H1 (cell line): ENCODE data around the gene FGL2. TPM values are rescaled to one million over a fixed set of nuclear protein-coding genes. Genes with fewer than 3 reads are reported as not detected.

ENCODE experiments used
- CTCF ChIA-PET: fragments of 300-600 bp; sonication (Branson Sonifier 250); formaldehyde crosslinking; loops from one replicate; lab custom pipeline; 2021; ENCODE audit not compliant: partially characterized antibody; lab: Charles Lee
- POLR2A ChIA-PET: fragments of 300-600 bp; sonication (Branson Sonifier 250); formaldehyde crosslinking; loops from one replicate; lab custom pipeline; 2021; ENCODE audit warnings: inconsistent platforms; ENCODE audit not compliant: partially characterized antibody; lab: Charles Lee
- DNase-seq, 2 experiments: peaks; one replicate each; pipeline versions ENCODE4 v3.0.0 to v3.0.0-alpha.2; 2010 to 2022; ENCODE audit warnings: low spot score in 2 of 2, low read depth in 1 of 2, mixed read lengths in 1 of 2
- FAIRE-seq: peaks from 2 replicates; lab custom pipeline; 2011; peaks lifted over from hg19 to GRCh38; lab: Jason Lieb, UNC
- H2AFZ ChIP-seq: 2 replicates; pipeline ENCODE4 v1.8.1; 2012; ENCODE audit warnings: low read length, inconsistent platforms
- H2AK5ac ChIP-seq: 2 replicates; pipeline ENCODE4 v1.6.1; 2013; ENCODE audit warnings: low read depth, low read length
- H2BK120ac ChIP-seq: replicated peaks from 2 replicates; pipeline ENCODE3; 2013; ENCODE audit warnings: low read depth, low read length, inconsistent platforms
- H2BK12ac ChIP-seq: 2 replicates; pipeline ENCODE4 v1.6.1; 2013; ENCODE audit warnings: low read depth, low read length
- H2BK15ac ChIP-seq: 2 replicates; pipeline ENCODE4 v1.6.1; 2013; ENCODE audit warnings: low read length
- H2BK20ac ChIP-seq: 2 replicates; pipeline ENCODE4 v1.6.1; 2013; ENCODE audit warnings: low read length
- H2BK5ac ChIP-seq: 2 replicates; pipeline ENCODE4 v1.6.1; 2013; ENCODE audit warnings: low read depth, low read length
- H3K14ac ChIP-seq: 2 replicates; pipeline ENCODE4 v1.6.1; 2013; ENCODE audit warnings: inconsistent platforms; ENCODE audit not compliant: insufficient read length
- H3K18ac ChIP-seq: 2 replicates; pipeline ENCODE4 v1.6.1; 2013; ENCODE audit warnings: low read length; ENCODE audit errors: extremely low read depth
- H3K23ac ChIP-seq: 2 replicates; pipeline ENCODE4 v1.6.1; 2013; ENCODE audit warnings: inconsistent platforms; ENCODE audit not compliant: insufficient read length
- H3K23me2 ChIP-seq: 2 replicates; pipeline ENCODE4 v1.6.1; 2013; ENCODE audit warnings: low read depth, low read length
- H3K27ac ChIP-seq: 2 replicates; pipeline ENCODE4 v1.6.1; 2011; ENCODE audit warnings: low read depth, low read length, inconsistent platforms
- H3K27me3 ChIP-seq, 4 experiments: replicated peaks in 1 of 4; 1 replicate in 1 of 4; 2 replicates in 3 of 4; pipeline versions ENCODE4 v1.6.1 to v1.8.1; 2011 to 2013; ENCODE audit warnings: low read length in 3 of 4, mild to moderate bottlenecking in 3 of 4, inconsistent platforms in 2 of 4, mixed read lengths in 2 of 4, moderate library complexity in 1 of 4; ENCODE audit not compliant: control insufficient read depth in 3 of 4, insufficient read depth in 3 of 4; ENCODE audit errors: extremely low read depth in 1 of 4
- H3K36me3 ChIP-seq, 4 experiments: 2 replicates each; pipeline versions ENCODE4 v1.6.1 to v1.8.1; 2011 to 2013; ENCODE audit warnings: mild to moderate bottlenecking in 4 of 4, low read length in 3 of 4, moderate library complexity in 2 of 4, control low read depth in 1 of 4, inconsistent platforms in 1 of 4; ENCODE audit not compliant: insufficient read depth in 4 of 4, control insufficient read depth in 2 of 4
- H3K4ac ChIP-seq: replicated peaks from 2 replicates; pipeline ENCODE3; 2013; ENCODE audit warnings: low read length, low read depth, mixed read lengths, inconsistent platforms; ENCODE audit not compliant: insufficient read length
- H3K4me1 ChIP-seq, 4 experiments: replicated peaks in 1 of 4; 1 replicate in 1 of 4; 2 replicates in 3 of 4; pipeline versions ENCODE4 v1.6.1 to v1.8.1; 2011 to 2013; ENCODE audit warnings: low read length in 3 of 4, inconsistent platforms in 2 of 4, mixed read lengths in 1 of 4; ENCODE audit not compliant: insufficient read depth in 4 of 4, control insufficient read depth in 3 of 4
- H3K4me2 ChIP-seq, 2 experiments: 2 replicates each; pipeline versions ENCODE4 v1.6.1 to v1.8.1; 2011 to 2013; ENCODE audit warnings: low read depth in 2 of 2, low read length in 2 of 2, control low read depth in 1 of 2, inconsistent platforms in 1 of 2, mild to moderate bottlenecking in 1 of 2; ENCODE audit not compliant: insufficient read depth in 1 of 2
- H3K4me3 ChIP-seq, 4 experiments: fragments of 200-600, 300-600 bp in 1 of 4; sonication (generic), shearing (Covaris generic), sonication (Bioruptor Twin) in 1 of 4; 2 replicates each; pipeline versions ENCODE4 v1.5.1 to v1.8.1; 2011 to 2016; ENCODE audit warnings: low read length in 4 of 4, low read depth in 3 of 4, control low read depth in 2 of 4, inconsistent platforms in 2 of 4, mild to moderate bottlenecking in 2 of 4, mixed read lengths in 1 of 4, moderate library complexity in 1 of 4; ENCODE audit not compliant: insufficient read depth in 2 of 4; ENCODE audit errors: extremely low read depth in 1 of 4
- H3K56ac ChIP-seq: replicated peaks from 2 replicates; pipeline ENCODE3; 2013; ENCODE audit warnings: low read depth, mild to moderate bottlenecking, mixed read lengths, low read length, inconsistent platforms; ENCODE audit not compliant: insufficient read length
- H3K79me1 ChIP-seq: 2 replicates; pipeline ENCODE4 v1.6.1; 2013; ENCODE audit warnings: low read depth, low read length, control low read depth
- H3K79me2 ChIP-seq, 2 experiments: 2 replicates each; pipeline versions ENCODE4 v1.6.1 to v1.8.1; 2012 to 2013; ENCODE audit warnings: low read length in 2 of 2, mild to moderate bottlenecking in 2 of 2, inconsistent platforms in 1 of 2; ENCODE audit not compliant: insufficient read depth in 2 of 2, control insufficient read depth in 1 of 2
- H3K9ac ChIP-seq, 4 experiments: replicated peaks in 1 of 4; 1 replicate in 1 of 4; 2 replicates in 3 of 4; pipeline versions ENCODE4 v1.6.1 to v1.8.1; 2011 to 2013; ENCODE audit warnings: low read depth in 3 of 4, low read length in 3 of 4, control low read depth in 2 of 4, mild to moderate bottlenecking in 2 of 4, moderate library complexity in 2 of 4, inconsistent platforms in 1 of 4; ENCODE audit errors: extremely low read depth in 1 of 4
- H3K9me3 ChIP-seq, 2 experiments: 2 replicates each; pipeline versions ENCODE4 v1.6.1 to v1.8.1; 2012 to 2013; ENCODE audit warnings: mild to moderate bottlenecking in 2 of 2, moderate library complexity in 2 of 2, control low read depth in 1 of 2, inconsistent platforms in 1 of 2, low read depth in 1 of 2, low read length in 1 of 2, mixed read lengths in 1 of 2; ENCODE audit not compliant: insufficient read depth in 2 of 2
- H4K20me1 ChIP-seq, 2 experiments: replicated peaks in 1 of 2; 2 replicates each; pipeline versions ENCODE3 to v1.8.1; 2011 to 2013; ENCODE audit warnings: inconsistent platforms in 2 of 2, low read length in 2 of 2, mild to moderate bottlenecking in 1 of 2; ENCODE audit not compliant: insufficient read depth in 2 of 2, control insufficient read depth in 1 of 2
- H4K5ac ChIP-seq: 2 replicates; pipeline ENCODE4 v1.6.1; 2013; ENCODE audit warnings: low read length, low read depth, mixed read lengths, inconsistent platforms; ENCODE audit not compliant: insufficient read length
- H4K8ac ChIP-seq: 2 replicates; pipeline ENCODE4 v1.8.0; 2013; ENCODE audit warnings: mild to moderate bottlenecking, moderate library complexity, low read length, inconsistent platforms; ENCODE audit not compliant: insufficient read depth; ENCODE audit errors: extremely low read depth
- H4K91ac ChIP-seq: replicated peaks from 2 replicates; pipeline ENCODE3; 2013; ENCODE audit warnings: low read length, mixed read lengths, inconsistent platforms; ENCODE audit not compliant: insufficient read length
- ASH2L ChIP-seq: fragments of 200-600, 300-600 bp; sonication (generic); IDR thresholded peaks from one replicate; pipeline ENCODE4 v1.7.1; 2017; ENCODE audit warnings: low read length
- BRCA1 ChIP-seq: IDR thresholded peaks from 2 replicates; pipeline ENCODE4 v1.6.1; 2012; ENCODE audit warnings: low read depth, low read length, improper control_type of control experiment
- CBX8 ChIP-seq: fragments of 300-800, 300-1000 bp; sonication (generic); IDR thresholded peaks from 2 replicates; pipeline ENCODE4 v1.7.1; 2016; ENCODE audit warnings: low read depth, low read length, borderline replicate concordance
- CHD1 ChIP-seq: IDR thresholded peaks from 2 replicates; pipeline ENCODE4 v1.6.1; 2012; ENCODE audit warnings: low read depth, low read length, improper control_type of control experiment
- GTF2F1 ChIP-seq: IDR thresholded peaks from 2 replicates; pipeline ENCODE4 v1.6.1; 2012; ENCODE audit warnings: low read depth, low read length, improper control_type of control experiment, borderline replicate concordance
- HDAC6 ChIP-seq: IDR thresholded peaks from one replicate; pipeline ENCODE4 v1.7.1; 2012; ENCODE audit warnings: low read depth, mild to moderate bottlenecking, inconsistent platforms, low read length, moderate library complexity
- JUN ChIP-seq: IDR thresholded peaks from 2 replicates; pipeline ENCODE4 v1.6.1; 2011; ENCODE audit warnings: low read depth, mild to moderate bottlenecking, improper control_type of control experiment, low read length
- JUND ChIP-seq: IDR thresholded peaks from 2 replicates; pipeline ENCODE4 v1.6.1; 2011; ENCODE audit warnings: mild to moderate bottlenecking, improper control_type of control experiment, low read length
- MAFK ChIP-seq: IDR thresholded peaks from 2 replicates; pipeline ENCODE4 v1.6.1; 2012; ENCODE audit warnings: low read depth, mild to moderate bottlenecking, improper control_type of control experiment, low read length
- NANOG ChIP-seq: IDR thresholded peaks from 2 replicates; pipeline ENCODE4 v1.6.1; 2011; ENCODE audit warnings: low read length, low read depth, mild to moderate bottlenecking, inconsistent platforms; ENCODE audit not compliant: insufficient read depth, poor library complexity, severe bottlenecking
- POLR2AphosphoS5 ChIP-seq: IDR thresholded peaks from 2 replicates; pipeline ENCODE4 v1.6.1; 2011; ENCODE audit warnings: low read depth, low read length
- RXRA ChIP-seq: IDR thresholded peaks from 2 replicates; pipeline ENCODE4 v1.6.1; 2011; ENCODE audit warnings: low read depth, mild to moderate bottlenecking, low read length, moderate library complexity; ENCODE audit not compliant: insufficient read depth
- SP2 ChIP-seq: IDR thresholded peaks from 2 replicates; pipeline ENCODE4 v1.6.1; 2012; ENCODE audit warnings: mild to moderate bottlenecking, low read length, inconsistent platforms
- SRF ChIP-seq: IDR thresholded peaks from 2 replicates; pipeline ENCODE4 v1.6.1; 2011; ENCODE audit warnings: mild to moderate bottlenecking, low read depth, low read length, moderate library complexity
- TAF1 ChIP-seq: IDR thresholded peaks from 2 replicates; pipeline ENCODE4 v1.6.1; 2011; ENCODE audit warnings: mild to moderate bottlenecking, low read depth, low read length
- TCF12 ChIP-seq: IDR thresholded peaks from 2 replicates; pipeline ENCODE4 v1.6.1; 2011; ENCODE audit warnings: low read depth, mild to moderate bottlenecking, low read length
- ZNF274 ChIP-seq: IDR thresholded peaks from 2 replicates; pipeline ENCODE4 v1.7.0; 2012; ENCODE audit warnings: low read length, borderline replicate concordance; ENCODE audit errors: extremely low read depth
- WGBS, 2 experiments: shearing (Covaris generic) in 1 of 2; methylation state at CpG; one replicate each; pipeline versions ENCODE4 v1.1.6 to v1.1.7; 2013 to 2015; ENCODE audit warnings: low lambda C conversion rate in 2 of 2, mixed read lengths in 2 of 2, inconsistent platforms in 1 of 2, low coverage in 1 of 2, missing lambda C conversion rate in 1 of 2; ENCODE audit not compliant: insufficient replicate concordance in 2 of 2, insufficient coverage in 1 of 2, insufficient read length in 1 of 2; ENCODE audit errors: extremely low coverage in 1 of 2, missing lambda C conversion rate in 1 of 2; 5-methylcytosine and 5-hydroxymethylcytosine counted together
- polyA plus RNA-seq, 7 experiments: library from polyadenylated mRNA; depleted of rRNA in 3 of 7; stranded (reverse) in 5 of 7; unstranded in 2 of 7; fragments of >200 nt in 5 of 7; fragments of 200-250 nt in 2 of 7; gene quantifications; 1 replicate in 5 of 7; 2 replicates in 1 of 7; 4 replicates in 1 of 7; pipeline versions ENCODE4 v1.2.1 to v1.2.3, GENCODE V29; 2011 to 2013; ENCODE audit warnings: missing spikeins in 2 of 7, mixed read lengths in 2 of 7
- total RNA-seq: library from RNA; stranded (reverse); fragmentation: NEBNext Ultra II Directional; extraction: Animal tissue kit (Norgen Biotek cat#: 25700); gene quantifications from 2 replicates; pipeline ENCODE4 v1.2.1, GENCODE V29; 2021

FGL2 gene
- total and polyA plus RNA-seq, 2 of the 8 experiments (the other 6 are each of a cell fraction or from before 2014, with no cell fraction given), result not detected

DNA sequence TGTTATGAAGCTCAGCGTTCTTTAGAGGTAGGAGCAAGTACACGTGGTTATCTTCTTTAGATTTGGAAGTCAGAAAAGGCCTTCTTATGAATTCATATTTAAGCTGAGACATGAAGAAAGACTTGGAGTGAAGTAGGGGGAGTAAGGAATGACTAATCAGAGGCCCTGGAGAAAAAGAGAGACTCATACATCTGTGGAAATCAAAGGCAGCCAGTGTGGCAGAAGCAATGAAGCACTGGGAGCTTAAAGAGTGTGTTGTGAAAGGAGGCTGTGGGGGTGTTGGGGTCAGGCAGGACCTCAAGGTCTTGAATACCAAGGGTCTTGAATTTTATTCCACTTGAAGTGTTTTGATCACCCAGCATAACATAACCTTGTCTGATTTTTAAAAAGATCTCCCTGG lies 35.7 kb upstream of the FGL2 start:
- H2BK120ac ChIP-seq, result no peak overlapping the region
- H3K23me2 ChIP-seq, result no peaks in the 10 kb centered on the region; the same call in 1 of the 2 replicates
- H3K27me3 ChIP-seq, result no peaks in the 10 kb centered on the region
- no peak overlapping the region for H4K5ac ChIP-seq
- H3K79me2 ChIP-seq, result no peaks in the 10 kb centered on the region
- no peak overlapping the region for H2BK20ac ChIP-seq
- no peak overlapping the region for H3K14ac ChIP-seq
- no peak for FAIRE-seq
- H3K4me3 ChIP-seq, result no peak overlapping the region
- H4K8ac ChIP-seq, result no peak overlapping the region
- H2BK5ac ChIP-seq, result no peak overlapping the region
- no peaks in the 10 kb centered on the region for H3K9me3 ChIP-seq
- WGBS, 2 experiments, result 89% methylated on average over 2 of the region's 2 CpGs; no CpG with 5 or more reads in 1 of the 2 experiments
- CTCF ChIA-PET, result interaction anchor here (1.0 to 2.6 kb wide), 2 partner anchors 9 to 12 kb away, joined by 5 to 14 read pairs; no protein-coding TSS in a partner anchor
- H3K4me1 ChIP-seq, result no peaks in the 10 kb centered on the region
- no peak overlapping the region for H3K4me2 ChIP-seq
- H4K20me1 ChIP-seq, result no peaks in the 10 kb centered on the region
- no peak for DNase-seq
- H2BK12ac ChIP-seq, result no peak overlapping the region
- POLR2A ChIA-PET, result no interaction called here
- no peak overlapping the region for H4K91ac ChIP-seq
- no peak overlapping the region for H3K27ac ChIP-seq
- no peak overlapping the region for H3K23ac ChIP-seq
- no peaks in the 10 kb centered on the region for H3K79me1 ChIP-seq
- H3K4ac ChIP-seq, result no peak overlapping the region
- H2AFZ ChIP-seq, result no peak overlapping the region
- no peak overlapping the region for H3K9ac ChIP-seq
- H3K36me3 ChIP-seq, result no peaks in the 10 kb centered on the region
- no peak overlapping the region for H3K56ac ChIP-seq
- no peak overlapping the region for H2BK15ac ChIP-seq
- H2AK5ac ChIP-seq, result no peak overlapping the region
- no peak overlapping the region for H3K18ac ChIP-seq
- no peak for TF ChIP-seq TAF1
- no peak for TF ChIP-seq JUN
- TF ChIP-seq HDAC6, result no peak
- no peak for TF ChIP-seq SRF
- no peak for TF ChIP-seq SP2
- no peak for TF ChIP-seq ASH2L
- TF ChIP-seq GTF2F1, result no peak
- no peak for TF ChIP-seq JUND
- TF ChIP-seq NANOG, result no peak
- TF ChIP-seq BRCA1, result no peak
- TF ChIP-seq ZNF274, result no peak
- no peak for TF ChIP-seq POLR2AphosphoS5
- no peak for TF ChIP-seq CHD1
- TF ChIP-seq MAFK, result no peak
- no peak for TF ChIP-seq CBX8
- TF ChIP-seq TCF12, result no peak
- no peak for TF ChIP-seq RXRA
